H1 (cell line): ENCODE measurements around the gene KIDINS220. TPM values are rescaled to one million over a fixed set of nuclear protein-coding genes. Genes with fewer than 3 reads are reported as not detected.

Source experiments
- CTCF ChIA-PET: fragments of 300-600 bp; sonication (Branson Sonifier 250); formaldehyde crosslinking; loops from one replicate; lab custom pipeline; 2021; ENCODE audit not compliant: partially characterized antibody; lab: Charles Lee
- POLR2A ChIA-PET: fragments of 300-600 bp; sonication (Branson Sonifier 250); formaldehyde crosslinking; loops from one replicate; lab custom pipeline; 2021; ENCODE audit warnings: inconsistent platforms; ENCODE audit not compliant: partially characterized antibody; lab: Charles Lee
- DNase-seq, 2 experiments: peaks; one replicate each; pipeline versions ENCODE4 v3.0.0 to v3.0.0-alpha.2; 2010 to 2022; ENCODE audit warnings: low spot score in 2 of 2, low read depth in 1 of 2, mixed read lengths in 1 of 2
- FAIRE-seq: peaks from 2 replicates; lab custom pipeline; 2011; peaks lifted over from hg19 to GRCh38; lab: Jason Lieb, UNC
- H2AFZ ChIP-seq: 2 replicates; pipeline ENCODE4 v1.8.1; 2012; ENCODE audit warnings: low read length, inconsistent platforms
- H2AK5ac ChIP-seq: 2 replicates; pipeline ENCODE4 v1.6.1; 2013; ENCODE audit warnings: low read depth, low read length
- H2BK120ac ChIP-seq: replicated peaks from 2 replicates; pipeline ENCODE3; 2013; ENCODE audit warnings: low read depth, low read length, inconsistent platforms
- H2BK12ac ChIP-seq: 2 replicates; pipeline ENCODE4 v1.6.1; 2013; ENCODE audit warnings: low read depth, low read length
- H2BK15ac ChIP-seq: 2 replicates; pipeline ENCODE4 v1.6.1; 2013; ENCODE audit warnings: low read length
- H2BK20ac ChIP-seq: 2 replicates; pipeline ENCODE4 v1.6.1; 2013; ENCODE audit warnings: low read length
- H2BK5ac ChIP-seq: 2 replicates; pipeline ENCODE4 v1.6.1; 2013; ENCODE audit warnings: low read depth, low read length
- H3K14ac ChIP-seq: 2 replicates; pipeline ENCODE4 v1.6.1; 2013; ENCODE audit warnings: inconsistent platforms; ENCODE audit not compliant: insufficient read length
- H3K18ac ChIP-seq: 2 replicates; pipeline ENCODE4 v1.6.1; 2013; ENCODE audit warnings: low read length; ENCODE audit errors: extremely low read depth
- H3K23ac ChIP-seq: 2 replicates; pipeline ENCODE4 v1.6.1; 2013; ENCODE audit warnings: inconsistent platforms; ENCODE audit not compliant: insufficient read length
- H3K23me2 ChIP-seq: 2 replicates; pipeline ENCODE4 v1.6.1; 2013; ENCODE audit warnings: low read depth, low read length
- H3K27ac ChIP-seq: 2 replicates; pipeline ENCODE4 v1.6.1; 2011; ENCODE audit warnings: low read depth, low read length, inconsistent platforms
- H3K27me3 ChIP-seq, 4 experiments: replicated peaks in 1 of 4; 1 replicate in 1 of 4; 2 replicates in 3 of 4; pipeline versions ENCODE4 v1.6.1 to v1.8.1; 2011 to 2013; ENCODE audit warnings: low read length in 3 of 4, mild to moderate bottlenecking in 3 of 4, inconsistent platforms in 2 of 4, mixed read lengths in 2 of 4, moderate library complexity in 1 of 4; ENCODE audit not compliant: control insufficient read depth in 3 of 4, insufficient read depth in 3 of 4; ENCODE audit errors: extremely low read depth in 1 of 4
- H3K36me3 ChIP-seq, 4 experiments: 2 replicates each; pipeline versions ENCODE4 v1.6.1 to v1.8.1; 2011 to 2013; ENCODE audit warnings: mild to moderate bottlenecking in 4 of 4, low read length in 3 of 4, moderate library complexity in 2 of 4, control low read depth in 1 of 4, inconsistent platforms in 1 of 4; ENCODE audit not compliant: insufficient read depth in 4 of 4, control insufficient read depth in 2 of 4
- H3K4ac ChIP-seq: replicated peaks from 2 replicates; pipeline ENCODE3; 2013; ENCODE audit warnings: low read length, low read depth, mixed read lengths, inconsistent platforms; ENCODE audit not compliant: insufficient read length
- H3K4me1 ChIP-seq, 4 experiments: replicated peaks in 1 of 4; 1 replicate in 1 of 4; 2 replicates in 3 of 4; pipeline versions ENCODE4 v1.6.1 to v1.8.1; 2011 to 2013; ENCODE audit warnings: low read length in 3 of 4, inconsistent platforms in 2 of 4, mixed read lengths in 1 of 4; ENCODE audit not compliant: insufficient read depth in 4 of 4, control insufficient read depth in 3 of 4
- H3K4me2 ChIP-seq, 2 experiments: 2 replicates each; pipeline versions ENCODE4 v1.6.1 to v1.8.1; 2011 to 2013; ENCODE audit warnings: low read depth in 2 of 2, low read length in 2 of 2, control low read depth in 1 of 2, inconsistent platforms in 1 of 2, mild to moderate bottlenecking in 1 of 2; ENCODE audit not compliant: insufficient read depth in 1 of 2
- H3K4me3 ChIP-seq, 4 experiments: fragments of 200-600, 300-600 bp in 1 of 4; sonication (generic), shearing (Covaris generic), sonication (Bioruptor Twin) in 1 of 4; 2 replicates each; pipeline versions ENCODE4 v1.5.1 to v1.8.1; 2011 to 2016; ENCODE audit warnings: low read length in 4 of 4, low read depth in 3 of 4, control low read depth in 2 of 4, inconsistent platforms in 2 of 4, mild to moderate bottlenecking in 2 of 4, mixed read lengths in 1 of 4, moderate library complexity in 1 of 4; ENCODE audit not compliant: insufficient read depth in 2 of 4; ENCODE audit errors: extremely low read depth in 1 of 4
- H3K56ac ChIP-seq: replicated peaks from 2 replicates; pipeline ENCODE3; 2013; ENCODE audit warnings: low read depth, mild to moderate bottlenecking, mixed read lengths, low read length, inconsistent platforms; ENCODE audit not compliant: insufficient read length
- H3K79me1 ChIP-seq: 2 replicates; pipeline ENCODE4 v1.6.1; 2013; ENCODE audit warnings: low read depth, low read length, control low read depth
- H3K79me2 ChIP-seq, 2 experiments: 2 replicates each; pipeline versions ENCODE4 v1.6.1 to v1.8.1; 2012 to 2013; ENCODE audit warnings: low read length in 2 of 2, mild to moderate bottlenecking in 2 of 2, inconsistent platforms in 1 of 2; ENCODE audit not compliant: insufficient read depth in 2 of 2, control insufficient read depth in 1 of 2
- H3K9ac ChIP-seq, 4 experiments: replicated peaks in 1 of 4; 1 replicate in 1 of 4; 2 replicates in 3 of 4; pipeline versions ENCODE4 v1.6.1 to v1.8.1; 2011 to 2013; ENCODE audit warnings: low read depth in 3 of 4, low read length in 3 of 4, control low read depth in 2 of 4, mild to moderate bottlenecking in 2 of 4, moderate library complexity in 2 of 4, inconsistent platforms in 1 of 4; ENCODE audit errors: extremely low read depth in 1 of 4
- H3K9me3 ChIP-seq, 2 experiments: 2 replicates each; pipeline versions ENCODE4 v1.6.1 to v1.8.1; 2012 to 2013; ENCODE audit warnings: mild to moderate bottlenecking in 2 of 2, moderate library complexity in 2 of 2, control low read depth in 1 of 2, inconsistent platforms in 1 of 2, low read depth in 1 of 2, low read length in 1 of 2, mixed read lengths in 1 of 2; ENCODE audit not compliant: insufficient read depth in 2 of 2
- H4K20me1 ChIP-seq, 2 experiments: replicated peaks in 1 of 2; 2 replicates each; pipeline versions ENCODE3 to v1.8.1; 2011 to 2013; ENCODE audit warnings: inconsistent platforms in 2 of 2, low read length in 2 of 2, mild to moderate bottlenecking in 1 of 2; ENCODE audit not compliant: insufficient read depth in 2 of 2, control insufficient read depth in 1 of 2
- H4K5ac ChIP-seq: 2 replicates; pipeline ENCODE4 v1.6.1; 2013; ENCODE audit warnings: low read length, low read depth, mixed read lengths, inconsistent platforms; ENCODE audit not compliant: insufficient read length
- H4K8ac ChIP-seq: 2 replicates; pipeline ENCODE4 v1.8.0; 2013; ENCODE audit warnings: mild to moderate bottlenecking, moderate library complexity, low read length, inconsistent platforms; ENCODE audit not compliant: insufficient read depth; ENCODE audit errors: extremely low read depth
- H4K91ac ChIP-seq: replicated peaks from 2 replicates; pipeline ENCODE3; 2013; ENCODE audit warnings: low read length, mixed read lengths, inconsistent platforms; ENCODE audit not compliant: insufficient read length
- CEBPB ChIP-seq: IDR thresholded peaks from 2 replicates; pipeline ENCODE4 v1.6.1; 2012; ENCODE audit warnings: low read depth, low read length
- CTBP2 ChIP-seq: IDR thresholded peaks from 2 replicates; pipeline ENCODE4 v1.7.0; 2011; ENCODE audit warnings: borderline replicate concordance, mild to moderate bottlenecking, moderate library complexity, mixed read lengths, low read length; ENCODE audit not compliant: insufficient read depth, insufficient read length
- RAD21 ChIP-seq, 2 experiments: IDR thresholded peaks in 1 of 2; conservative IDR thresholded peaks in 1 of 2; 2 replicates each; pipeline ENCODE4 v1.6.1; 2011; ENCODE audit warnings: low read depth in 2 of 2, low read length in 2 of 2, improper control_type of control experiment in 1 of 2, inconsistent platforms in 1 of 2, mild to moderate bottlenecking in 1 of 2, moderate library complexity in 1 of 2
- SAP30 ChIP-seq: fragments of 300-600 bp; sonication (generic); IDR thresholded peaks from 2 replicates; pipeline ENCODE4 v1.7.1; 2012; ENCODE audit warnings: low read length, moderate library complexity, mild to moderate bottlenecking, inconsistent platforms; ENCODE audit not compliant: insufficient read depth, insufficient replicate concordance
- SIRT6 ChIP-seq: IDR thresholded peaks from one replicate; pipeline ENCODE4 v1.7.1; 2012; ENCODE audit warnings: low read length, inconsistent platforms
- WGBS, 2 experiments: shearing (Covaris generic) in 1 of 2; methylation state at CpG; one replicate each; pipeline versions ENCODE4 v1.1.6 to v1.1.7; 2013 to 2015; ENCODE audit warnings: low lambda C conversion rate in 2 of 2, mixed read lengths in 2 of 2, inconsistent platforms in 1 of 2, low coverage in 1 of 2, missing lambda C conversion rate in 1 of 2; ENCODE audit not compliant: insufficient replicate concordance in 2 of 2, insufficient coverage in 1 of 2, insufficient read length in 1 of 2; ENCODE audit errors: extremely low coverage in 1 of 2, missing lambda C conversion rate in 1 of 2; 5-methylcytosine and 5-hydroxymethylcytosine counted together
- polyA plus RNA-seq, 7 experiments: library from polyadenylated mRNA; depleted of rRNA in 3 of 7; stranded (reverse) in 5 of 7; unstranded in 2 of 7; fragments of >200 nt in 5 of 7; fragments of 200-250 nt in 2 of 7; gene quantifications; 1 replicate in 5 of 7; 2 replicates in 1 of 7; 4 replicates in 1 of 7; pipeline versions ENCODE4 v1.2.1 to v1.2.3, GENCODE V29; 2011 to 2013; ENCODE audit warnings: missing spikeins in 2 of 7, mixed read lengths in 2 of 7
- total RNA-seq: library from RNA; stranded (reverse); fragmentation: NEBNext Ultra II Directional; extraction: Animal tissue kit (Norgen Biotek cat#: 25700); gene quantifications from 2 replicates; pipeline ENCODE4 v1.2.1, GENCODE V29; 2021

The KIDINS220 gene
- total and polyA plus RNA-seq, 2 of the 8 experiments (the other 6 are each of a cell fraction or from before 2014, with no cell fraction given): 21.2 to 27.1 TPM

DNA sequence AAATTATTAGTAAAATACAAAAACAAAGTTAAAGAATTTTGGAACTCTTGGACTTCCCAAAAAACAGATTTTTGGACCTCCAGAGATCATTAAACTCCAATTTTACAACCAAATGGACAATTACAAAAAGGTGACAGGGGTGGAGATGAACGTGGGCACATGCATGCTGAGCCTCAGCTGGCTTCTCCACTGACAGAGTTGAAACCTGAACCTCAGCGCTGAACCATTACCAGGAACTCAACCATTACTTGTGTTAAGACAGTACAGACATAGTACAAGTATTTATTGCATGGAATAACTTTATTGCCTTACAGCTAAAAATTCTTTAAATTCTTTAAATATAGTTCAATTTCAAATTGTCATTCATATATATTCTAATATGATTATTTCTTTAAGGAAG, 33.0 kb upstream of the KIDINS220 start:
- H4K5ac ChIP-seq: no peak overlapping the region
- no peak overlapping the region for H3K4ac ChIP-seq
- no peak for FAIRE-seq
- no peak overlapping the region for H2BK12ac ChIP-seq
- no peak overlapping the region for H3K18ac ChIP-seq
- no peak overlapping the region for H2BK5ac ChIP-seq
- H3K27ac ChIP-seq: no peak overlapping the region
- no peak overlapping the region for H2AFZ ChIP-seq
- no peaks in the 10 kb centered on the region for H3K23me2 ChIP-seq
- CTCF ChIA-PET: interaction anchor here (0.7 to 4.5 kb wide), 4 partner anchors 11 to 524 kb away, joined by 3 to 23 read pairs (median 3); no protein-coding TSS in a partner anchor
- H2BK15ac ChIP-seq: no peak overlapping the region
- H2BK20ac ChIP-seq: no peak overlapping the region
- no peaks in the 10 kb centered on the region for H3K79me2 ChIP-seq
- H3K9ac ChIP-seq: no peak overlapping the region
- no peak overlapping the region for H3K56ac ChIP-seq
- no peaks in the 10 kb centered on the region; a peak in 1 of 8 replicates for H3K36me3 ChIP-seq
- H3K4me2 ChIP-seq: no peak overlapping the region
- H4K20me1 ChIP-seq: no peaks in the 10 kb centered on the region
- no peak overlapping the region for H4K8ac ChIP-seq
- H3K23ac ChIP-seq: no peak overlapping the region
- 76% methylated on average over 2 of the region's 2 CpGs; no CpG with 5 or more reads in 1 of the 2 experiments for WGBS, 2 experiments
- no peaks in the 10 kb centered on the region for H3K9me3 ChIP-seq
- H3K79me1 ChIP-seq: no peaks in the 10 kb centered on the region
- H2AK5ac ChIP-seq: no peak overlapping the region
- no peak overlapping the region for H4K91ac ChIP-seq
- H2BK120ac ChIP-seq: no peak overlapping the region
- no peaks in the 10 kb centered on the region for H3K27me3 ChIP-seq
- DNase-seq: no peak
- no peaks in the 10 kb centered on the region for H3K4me1 ChIP-seq
- no peak overlapping the region for H3K4me3 ChIP-seq
- POLR2A ChIA-PET: no interaction called here
- no peak overlapping the region for H3K14ac ChIP-seq
- TF ChIP-seq CTBP2: no peak
- TF ChIP-seq SIRT6: no peak
- TF ChIP-seq RAD21 (IDR thresholded peaks at IDR 0.05 in 1 of 2, conservative IDR thresholded peaks at IDR 0.05 in 1 of 2; ENCODE audit: low read depth in 2 of 2, low read length in 2 of 2): no peak
- no peak for TF ChIP-seq CEBPB
- no peak for TF ChIP-seq SAP30
